Stimulated activated CD4-positive, alpha-beta T cell treated with anti-CD3 and anti-CD28 coated beads, Interleukin-1b, Interleukin-23, amount 100 ng/mL, for 4 hours (primary cell): ENCODE results near the gene PDGFRB.

ENCODE experiments used
- DNase-seq, 2 donors: peaks; one replicate each; pipeline ENCODE4 v3.0.0-alpha.2; 2020; ENCODE audit warnings: low read depth in 2 of 2

The PDGFRB gene

DNA sequence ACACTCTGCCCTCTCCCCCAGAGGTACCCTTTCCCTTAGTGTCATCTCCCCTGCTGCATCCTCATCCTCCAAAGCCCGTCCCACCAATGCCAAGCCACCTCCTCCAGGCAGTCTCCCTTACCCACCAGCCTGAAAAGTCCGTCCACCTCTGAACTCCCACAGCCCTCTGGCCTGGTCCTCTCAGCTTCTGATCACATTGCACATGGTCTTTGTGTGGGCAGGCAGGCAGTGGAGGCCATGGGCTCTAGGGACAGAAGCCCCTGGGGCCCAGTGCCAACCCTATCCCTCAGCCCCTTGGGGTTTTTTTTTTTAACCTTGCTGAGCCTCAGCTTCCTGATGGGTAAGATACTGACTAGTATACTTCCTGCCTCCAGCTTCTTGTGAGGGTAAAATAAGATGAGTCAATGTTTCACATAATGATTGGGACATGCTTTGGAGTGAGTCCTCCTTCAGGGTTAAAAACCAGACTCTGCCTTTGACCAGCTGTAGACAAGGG, 88.7 kb downstream of the PDGFRB start:
- no peak for DNase-seq

DNA sequence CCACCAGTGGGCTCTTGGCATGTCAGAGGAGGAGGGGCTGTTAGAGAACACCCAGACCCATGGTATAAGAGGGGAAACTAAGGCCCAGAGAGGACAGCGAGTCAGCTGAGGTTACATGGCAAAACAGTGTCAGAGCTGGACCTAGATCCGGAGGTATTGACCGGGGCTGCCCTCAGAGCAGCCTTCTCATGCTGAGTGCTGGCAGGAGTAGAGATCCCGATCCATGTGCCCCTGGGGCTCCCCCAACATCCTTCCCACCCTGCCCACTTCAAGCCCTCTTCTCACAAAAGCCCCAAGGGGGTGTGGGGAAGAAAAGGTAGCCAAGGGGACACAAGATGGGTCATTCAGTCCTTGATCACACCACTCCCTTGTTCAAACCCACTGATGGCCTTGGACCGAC, 89.2 kb downstream of the PDGFRB start:
- no peak for DNase-seq

GRCh38 chr5:150065886-150066285, 89.8 kb downstream of the PDGFRB start:
- DNase-seq = no peak

GRCh38 chr5:150065346-150065745, 90.3 kb downstream of the PDGFRB start:
- DNase-seq = no peak

- DNase-seq = no peak
Measured at GRCh38 chr5:150064681-150065220, 90.9 kb downstream of the PDGFRB start.
